ENCODE results near the gene UNG.

Gene UNG

GRCh38 chr12:109157986-109158385 lies 60.6 kb downstream of the UNG start:
- DNase-seq: no peak

GRCh38 chr12:109160433-109160832 lies 63.0 kb downstream of the UNG start:
- DNase-seq: no peak
